NCI-H748 treated with DMSO at 0.1 percent for 48 hours (cell line): ENCODE results near the gene CEP164.

ENCODE experiments used
- DNase-seq: peaks from one replicate; lab custom pipeline; 2025; lab: John Stamatoyannopoulos, UW

Gene CEP164

DNA sequence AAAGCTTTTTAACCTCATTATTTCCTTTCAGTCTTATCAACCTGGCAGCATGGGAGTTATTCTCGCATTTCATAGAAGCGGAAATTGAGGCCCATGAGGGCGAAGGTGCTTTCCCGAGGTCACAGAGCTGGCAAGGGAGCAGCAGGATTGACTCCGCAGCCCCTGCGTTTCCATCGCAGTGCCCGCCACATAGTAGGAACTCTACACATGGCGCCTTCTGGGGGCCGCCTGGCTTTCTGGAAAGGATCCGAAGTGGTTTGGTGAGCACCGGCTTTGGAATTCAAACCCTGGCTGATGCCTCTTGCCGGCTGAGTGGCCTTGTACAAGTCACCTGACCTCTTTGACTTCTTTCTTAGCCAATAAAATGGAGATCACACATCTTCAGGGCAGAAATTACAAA is 93.4 kb downstream of the CEP164 start:
- DNase-seq = no peak

DNA sequence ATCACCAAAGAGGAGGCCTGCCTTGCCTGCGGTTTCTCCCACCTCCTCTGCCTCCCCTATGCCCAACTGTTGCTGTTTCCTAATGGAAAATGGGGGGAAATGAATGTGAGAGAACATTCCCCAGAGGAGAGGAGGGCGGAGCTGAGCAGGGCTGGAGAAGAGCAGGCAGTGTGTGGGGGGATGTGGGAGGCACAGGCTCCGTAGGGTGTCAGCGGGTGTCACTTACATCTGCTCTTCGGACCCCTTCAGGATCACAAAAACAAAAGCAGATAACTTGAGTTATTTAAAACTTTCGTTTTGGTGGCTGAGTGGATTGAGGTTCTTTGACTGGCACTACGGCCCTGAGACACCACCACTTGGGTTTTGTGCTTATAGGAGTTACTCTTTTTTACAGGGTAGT is 93.8 kb downstream of the CEP164 start:
- DNase-seq = no peak

DNA sequence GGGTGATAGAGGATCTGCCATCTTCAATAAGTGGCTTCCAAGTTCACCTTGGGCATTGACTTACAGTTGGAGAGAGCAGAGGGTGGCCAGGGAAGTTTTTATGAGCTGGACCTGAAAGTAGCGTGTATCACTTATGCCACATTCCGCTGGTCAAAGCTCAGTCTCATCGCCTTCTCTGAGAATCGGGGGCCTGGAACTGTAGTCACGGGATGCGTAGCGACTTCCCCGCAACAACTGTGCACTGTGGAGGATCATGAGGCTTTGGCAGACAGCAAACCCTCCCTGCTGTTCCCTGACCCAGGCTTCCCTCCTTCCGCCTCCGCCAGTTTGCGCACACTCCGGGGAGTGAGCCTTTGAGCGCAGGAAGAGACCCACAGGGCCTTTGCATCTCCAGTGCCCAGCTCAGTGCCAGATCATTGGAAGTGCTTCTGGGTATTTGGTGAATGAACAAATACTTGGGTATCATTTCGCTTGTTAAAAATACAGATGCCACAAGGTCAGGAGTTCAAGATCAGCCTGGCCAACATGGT is 95.5 kb downstream of the CEP164 start:
- DNase-seq = no peak

DNA sequence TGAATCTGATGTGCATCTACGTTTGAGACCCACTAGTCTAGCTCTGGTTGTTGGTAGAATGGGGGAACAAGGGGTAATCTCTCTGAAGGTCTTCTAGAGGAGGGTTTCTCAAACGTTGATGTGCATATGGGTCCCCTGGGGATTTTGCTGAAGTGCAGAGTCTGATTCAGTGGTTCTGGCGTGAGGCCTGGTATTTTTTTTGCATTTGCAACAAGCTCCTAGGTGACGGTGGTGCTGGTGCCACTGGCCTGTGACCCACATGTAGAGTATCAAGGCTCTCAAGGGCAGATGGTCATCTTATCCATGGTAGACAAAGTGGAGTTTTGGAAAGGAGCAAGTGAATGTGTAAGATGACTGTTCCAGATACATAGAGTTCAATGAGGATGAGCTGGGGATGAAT is 97.1 kb downstream of the CEP164 start:
- no peak for DNase-seq

DNA sequence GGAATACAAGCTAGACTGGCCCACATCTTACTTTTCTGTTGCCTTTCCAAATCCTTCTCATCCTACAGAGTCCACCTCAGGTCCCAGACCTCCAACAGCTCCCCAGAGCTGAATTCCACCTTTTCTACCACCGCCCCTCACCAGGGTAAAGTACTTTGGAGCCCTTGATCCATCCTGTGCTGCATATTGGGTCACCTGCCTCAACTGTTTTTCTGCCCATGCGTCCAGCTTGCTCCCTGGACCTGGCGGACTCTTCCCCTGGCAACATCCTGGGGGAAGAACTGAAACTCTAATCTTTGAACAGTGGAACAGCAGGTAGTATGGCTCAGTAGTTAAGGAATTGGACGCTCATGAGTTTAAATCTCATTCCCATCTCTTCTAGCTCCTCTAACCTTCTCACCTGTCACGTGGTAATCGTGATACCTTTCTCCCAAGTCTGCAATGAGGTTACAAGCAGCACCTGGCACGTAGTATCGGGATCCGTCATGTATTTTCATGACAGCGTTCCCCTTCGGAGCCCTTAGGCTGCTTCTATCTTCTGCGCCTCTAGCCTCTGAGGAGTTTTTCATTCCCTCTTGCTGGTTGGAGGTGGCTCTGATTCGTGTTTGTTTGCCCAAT is 98.1 kb downstream of the CEP164 start:
- DNase-seq = no peak

DNA sequence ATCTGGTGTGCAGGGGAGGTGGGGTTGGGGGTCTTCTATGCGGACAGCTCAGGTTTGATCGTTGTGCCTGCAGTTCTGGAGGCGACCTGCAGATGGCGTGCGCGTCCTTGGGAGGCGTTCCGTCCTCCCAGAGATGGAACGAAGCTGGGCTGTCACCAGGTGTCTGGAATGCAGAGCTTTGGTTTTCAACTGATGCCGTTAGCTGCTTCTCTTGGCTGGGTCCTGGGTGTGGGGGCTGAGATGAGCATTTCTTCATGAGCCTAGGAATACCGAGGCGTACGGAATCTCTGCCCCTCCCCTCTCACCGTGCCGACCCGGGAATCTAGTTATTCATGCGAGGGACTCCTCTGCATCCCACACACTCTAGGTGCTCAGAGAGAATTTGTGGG is 98.6 kb downstream of the CEP164 start:
- peak; percentile 16 for DNase-seq

DNA sequence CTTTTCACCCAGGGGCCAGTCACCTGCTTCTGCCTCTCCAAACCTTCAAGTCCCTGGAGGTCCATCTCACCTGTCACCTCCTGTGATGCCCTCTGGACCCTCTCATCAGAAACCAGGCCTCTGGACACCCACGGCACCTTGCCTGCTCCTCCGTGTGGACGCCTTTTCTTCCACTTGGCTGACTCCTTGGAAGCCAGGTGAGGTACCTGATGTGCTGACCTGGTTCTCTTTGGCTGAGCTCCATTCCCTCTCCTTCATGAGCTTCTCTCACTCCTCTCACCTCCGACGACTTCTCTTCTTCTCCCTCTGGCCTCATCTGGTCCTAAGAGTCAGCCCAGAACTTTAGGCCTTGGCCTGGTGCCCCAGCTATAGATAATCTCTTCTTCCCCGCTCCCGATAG is 99.3 kb downstream of the CEP164 start:
- DNase-seq = no peak

DNA sequence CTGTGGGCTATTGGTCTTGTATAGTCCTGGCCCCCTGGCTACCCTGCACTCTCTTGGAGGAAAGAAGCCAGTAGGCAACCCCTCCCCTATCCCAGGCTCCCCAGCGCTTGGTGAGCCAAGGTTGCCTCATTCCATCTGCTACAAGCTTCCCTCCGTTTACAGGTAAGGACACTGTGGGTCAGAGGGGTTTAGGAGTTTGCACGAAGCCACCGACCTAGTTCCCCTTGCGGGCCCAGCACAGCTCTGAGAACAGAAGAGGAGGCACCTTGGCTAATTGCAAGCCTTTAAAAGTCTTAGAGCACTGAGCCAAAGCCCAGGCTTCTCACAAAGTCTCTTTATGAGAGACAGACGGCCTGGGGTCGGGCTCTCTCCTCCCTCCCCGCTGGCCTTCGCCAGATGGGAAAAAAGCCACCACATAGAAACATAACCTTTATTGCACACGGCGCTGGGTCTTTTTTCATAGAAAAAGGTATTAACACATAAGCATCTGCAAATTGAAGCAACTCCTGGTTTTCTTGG is 99.8 kb downstream of the CEP164 start:
- DNase-seq = no peak

DNA sequence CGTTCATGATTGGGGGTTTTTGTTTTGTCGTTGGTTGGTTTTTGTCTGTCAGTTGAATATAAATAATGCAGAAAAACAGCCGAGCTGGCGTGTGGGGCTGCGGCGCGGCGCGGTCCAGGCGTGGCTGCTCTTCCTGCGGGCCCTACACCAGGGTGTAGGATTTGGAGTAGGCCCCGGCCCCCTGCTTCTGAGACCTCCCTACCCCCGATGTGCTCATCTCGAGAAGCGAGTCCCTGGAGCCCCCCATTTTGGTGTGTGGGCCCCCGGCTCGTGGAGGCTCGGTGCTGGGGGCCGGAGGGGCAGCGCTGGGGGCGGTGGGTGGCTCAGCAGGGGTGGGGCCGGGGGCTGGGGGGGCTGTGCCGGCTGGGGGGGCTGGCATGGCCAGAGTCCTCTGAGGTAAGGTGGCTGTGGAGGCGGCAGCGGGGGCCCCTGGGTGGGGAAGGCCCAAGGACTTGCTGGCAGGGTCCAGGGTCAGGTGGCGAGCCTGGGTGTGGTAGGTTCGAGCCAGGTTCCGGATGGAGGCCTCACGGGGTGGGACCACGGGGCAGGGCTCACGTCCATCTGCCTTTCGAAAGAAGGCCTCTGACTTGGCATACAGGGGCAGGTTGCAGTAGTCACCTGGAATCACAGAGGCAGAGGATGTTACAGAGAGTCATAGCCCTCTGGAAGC is 100.7 kb downstream of the CEP164 start:
- no peak for DNase-seq

DNA sequence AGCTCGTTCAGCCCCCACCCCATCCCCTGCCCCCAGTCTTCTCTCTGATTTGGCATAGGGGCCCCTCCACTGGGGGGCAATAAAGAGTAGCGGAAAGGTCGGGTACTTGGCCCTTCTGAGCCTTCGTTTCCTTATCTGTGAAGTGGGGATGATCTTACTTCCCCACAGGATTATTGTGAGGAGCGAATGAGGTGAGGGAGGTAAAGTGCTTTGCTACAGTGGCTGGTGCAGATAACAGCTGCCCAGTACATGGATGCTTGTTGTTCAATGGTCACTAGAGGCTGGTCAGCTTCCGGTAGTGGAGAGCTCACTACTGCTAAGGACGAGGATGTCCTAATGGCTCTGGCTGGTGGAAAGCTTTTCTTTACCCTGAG is 101.2 kb downstream of the CEP164 start:
- no peak for DNase-seq

DNA sequence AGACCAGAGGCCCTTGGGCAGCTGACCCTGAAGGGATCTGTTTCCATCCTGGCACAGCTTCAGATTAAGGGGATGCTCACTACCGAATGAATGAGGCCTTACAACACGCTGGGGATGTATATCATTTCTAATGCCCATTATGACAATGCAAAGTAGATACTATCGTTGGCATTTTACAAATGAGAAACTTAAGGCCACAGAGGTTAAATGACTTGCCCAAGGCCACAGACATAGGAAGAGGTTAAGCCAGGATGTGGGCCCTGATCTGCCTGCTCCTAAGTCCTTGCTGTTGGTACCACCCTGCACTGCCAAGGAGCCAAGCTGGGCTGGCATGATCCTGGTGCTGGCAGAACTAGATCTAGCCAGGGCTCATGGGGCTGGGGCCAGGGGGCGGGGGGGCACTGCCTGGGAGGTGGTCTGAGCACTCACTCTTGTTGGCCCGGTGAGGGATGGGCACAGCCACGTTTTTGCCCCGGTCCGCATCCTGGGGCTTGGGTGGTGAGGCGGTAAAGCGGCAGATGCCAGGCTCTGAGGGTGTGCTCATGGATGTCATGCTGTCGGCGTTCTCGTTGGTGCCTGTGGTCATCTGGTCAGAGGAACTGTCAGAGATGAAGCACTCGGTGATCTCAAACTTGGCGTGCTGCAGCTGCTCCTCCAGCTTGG is 102.8 kb downstream of the CEP164 start:
- no peak for DNase-seq

DNA sequence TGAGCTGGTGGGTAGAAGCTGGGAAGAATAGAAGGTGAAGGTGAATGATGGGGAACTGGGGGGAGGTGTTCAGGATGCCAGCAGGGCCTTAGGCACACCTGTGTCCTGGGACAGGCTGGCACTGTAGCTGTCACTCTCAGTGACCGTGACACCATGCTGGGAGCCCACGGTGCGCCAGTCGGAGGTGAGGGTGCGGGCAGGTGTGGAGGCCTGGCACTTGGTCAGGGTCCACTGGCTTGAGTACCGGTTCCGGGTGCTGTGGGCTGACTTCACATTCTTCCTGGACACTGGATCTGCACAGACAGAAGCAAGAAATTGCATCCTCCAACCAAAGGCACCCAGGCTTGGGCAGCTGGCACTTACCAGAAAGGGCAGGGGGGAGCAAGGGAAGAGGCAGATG is 103.8 kb downstream of the CEP164 start:
- no peak for DNase-seq

DNA sequence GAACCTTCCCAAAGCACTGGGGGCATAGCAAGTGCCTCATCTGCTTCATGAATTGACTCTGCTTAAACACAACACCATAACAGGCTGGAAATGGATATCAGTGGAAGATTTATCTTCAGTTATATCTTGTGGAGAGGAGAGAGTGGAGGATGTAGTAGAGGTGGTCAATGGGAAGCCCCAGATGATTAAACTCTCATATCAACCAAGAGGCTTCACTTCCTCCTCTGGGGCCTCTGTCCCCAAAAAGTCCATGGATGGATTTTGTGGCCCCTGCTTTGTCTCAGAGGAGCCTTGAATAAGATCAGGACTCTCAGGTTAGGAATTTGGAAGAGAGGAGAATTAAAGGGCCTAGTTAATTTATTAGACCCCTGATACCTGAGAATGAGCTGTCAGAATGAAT is 106.1 kb downstream of the CEP164 start:
- no peak for DNase-seq

DNA sequence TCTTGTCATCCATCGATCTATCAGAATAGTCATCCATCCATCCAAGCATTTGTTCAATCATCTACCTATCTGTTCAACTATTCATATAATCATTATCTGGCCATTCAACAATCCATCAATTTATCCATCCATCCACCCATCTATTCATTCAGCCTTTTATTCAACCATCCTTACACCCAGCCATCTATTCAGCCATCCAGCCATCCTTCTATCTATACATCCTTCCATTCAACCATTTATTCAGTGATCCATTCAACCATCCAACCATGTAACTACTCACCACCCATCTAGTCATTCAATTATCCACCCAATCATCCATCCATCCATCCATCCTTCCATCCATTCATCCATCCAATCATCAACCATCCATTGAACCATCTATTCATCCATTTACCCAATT is 106.8 kb downstream of the CEP164 start:
- no peak for DNase-seq

DNA sequence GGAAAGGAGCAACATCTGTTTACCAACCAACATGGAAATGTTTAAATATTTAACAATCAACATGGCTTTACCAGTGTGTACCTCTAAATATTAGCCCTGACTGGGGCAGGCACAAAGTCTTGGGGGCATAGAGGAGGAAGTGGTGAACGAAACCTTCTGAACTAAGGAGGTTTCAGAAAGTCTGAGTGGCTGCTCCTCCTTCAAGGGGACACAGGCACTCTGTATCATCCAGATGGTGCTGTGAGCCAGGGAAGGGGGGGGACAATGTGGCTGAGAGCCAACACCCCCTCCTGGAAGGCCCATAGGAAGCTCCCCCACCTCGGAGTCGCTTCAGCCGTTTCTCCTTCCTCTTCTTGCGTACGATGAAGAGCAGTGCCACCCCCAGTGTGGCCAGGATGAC is 107.7 kb downstream of the CEP164 start:
- no peak for DNase-seq

DNA sequence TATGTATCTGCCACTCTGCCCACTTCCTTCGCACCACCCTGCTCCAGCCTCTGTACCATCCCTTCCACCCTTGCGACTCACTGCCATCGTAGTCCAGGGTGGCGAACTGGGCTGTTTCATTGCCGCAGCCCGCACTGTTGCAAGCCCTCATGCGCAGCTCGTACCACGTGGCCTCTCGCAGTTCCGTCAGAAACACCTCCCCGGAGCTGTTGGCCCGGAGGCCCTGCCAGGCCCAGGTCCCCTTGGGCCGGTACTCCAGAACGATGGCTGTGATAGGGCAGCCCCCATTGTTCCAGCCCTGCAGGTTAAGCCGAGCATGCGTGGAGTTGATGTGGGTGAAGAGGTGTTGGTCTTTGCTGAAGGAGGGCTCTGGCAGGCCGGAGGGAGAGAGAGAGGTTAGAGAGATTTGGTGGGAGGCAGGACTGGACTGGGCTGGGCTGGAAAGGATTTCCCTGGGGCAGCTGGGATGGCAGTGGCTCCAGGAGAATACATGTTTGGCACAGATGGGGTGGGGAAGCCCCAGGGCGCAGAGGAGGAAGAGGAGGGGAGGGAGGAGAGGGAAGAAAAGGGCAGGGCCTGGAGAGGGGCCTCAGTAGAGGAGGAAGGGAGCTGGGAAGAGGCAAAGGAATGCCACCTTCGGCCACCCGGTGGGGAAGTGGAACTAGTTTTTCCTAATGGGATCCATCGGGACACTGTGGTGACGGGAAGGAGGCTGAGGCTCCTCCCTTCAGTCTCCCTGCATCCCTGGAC is 109.6 kb downstream of the CEP164 start:
- no peak for DNase-seq

DNA sequence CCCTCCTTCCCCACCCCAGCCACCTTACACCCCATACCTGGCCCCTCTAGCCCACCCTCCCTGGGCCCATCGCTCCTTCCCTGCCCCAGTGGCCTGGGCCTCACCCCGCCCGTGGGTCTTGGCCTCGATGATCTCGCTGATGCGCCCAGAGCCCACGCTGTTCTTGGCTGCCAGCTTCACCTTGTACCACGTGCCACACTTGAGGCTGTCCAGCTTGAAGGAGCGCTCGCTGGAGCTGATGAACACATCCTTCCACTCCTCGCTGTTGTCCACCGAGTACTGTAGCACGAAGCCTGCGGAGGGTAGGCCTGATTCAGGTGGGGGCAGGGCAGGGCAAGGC is 110.1 kb downstream of the CEP164 start:
- DNase-seq = no peak

DNA sequence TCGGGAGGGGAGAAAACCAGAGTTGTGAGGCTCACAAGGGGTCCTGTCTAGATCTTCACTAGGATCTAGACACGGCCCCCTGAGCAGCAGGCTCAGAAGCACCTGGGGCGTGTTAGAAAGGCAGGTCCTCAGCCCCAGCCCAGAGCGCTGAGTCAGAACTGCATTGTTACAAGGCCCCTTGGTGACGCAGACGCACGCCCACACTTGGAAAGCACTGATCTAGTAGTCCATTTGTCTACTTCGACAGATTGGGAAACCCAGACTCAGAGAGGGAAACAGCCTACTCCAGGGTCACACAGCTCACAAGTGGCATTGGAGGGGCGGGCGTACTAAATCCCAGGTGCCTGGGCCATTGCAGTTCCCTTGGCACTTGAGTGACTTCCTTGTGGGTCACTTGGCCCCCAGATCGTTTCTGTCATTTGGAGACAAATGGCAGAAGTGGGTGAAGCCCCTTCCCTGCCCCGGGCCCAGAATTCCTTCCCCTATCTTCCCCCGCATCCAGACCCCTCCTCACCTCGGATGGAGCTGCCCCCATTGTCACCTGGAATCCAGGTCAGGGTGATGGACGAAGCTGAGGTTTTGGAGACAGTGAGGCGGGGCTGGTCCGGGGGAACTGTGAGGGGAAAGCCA is 110.8 kb downstream of the CEP164 start:
- DNase-seq = no peak

DNA sequence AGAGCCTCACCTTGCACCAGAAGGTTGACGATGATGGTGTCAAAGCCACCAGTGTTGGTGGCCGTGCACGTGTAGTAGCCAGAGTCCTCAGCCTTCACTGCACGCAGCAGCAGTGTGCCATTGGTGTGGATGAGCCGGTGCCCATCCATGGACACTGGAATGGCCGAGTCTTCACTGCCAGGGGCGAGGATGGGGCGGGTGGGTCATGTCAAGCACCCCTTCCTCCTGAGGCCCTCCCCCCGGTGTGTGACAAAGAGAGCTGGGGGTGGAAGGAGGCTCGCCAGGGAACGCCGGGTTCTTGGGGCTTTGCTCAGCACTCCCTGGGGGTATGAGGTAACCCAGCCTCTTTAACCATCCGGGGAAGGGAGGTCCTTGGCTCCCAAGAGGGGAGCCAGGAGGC is 111.6 kb downstream of the CEP164 start:
- DNase-seq = no peak

DNA sequence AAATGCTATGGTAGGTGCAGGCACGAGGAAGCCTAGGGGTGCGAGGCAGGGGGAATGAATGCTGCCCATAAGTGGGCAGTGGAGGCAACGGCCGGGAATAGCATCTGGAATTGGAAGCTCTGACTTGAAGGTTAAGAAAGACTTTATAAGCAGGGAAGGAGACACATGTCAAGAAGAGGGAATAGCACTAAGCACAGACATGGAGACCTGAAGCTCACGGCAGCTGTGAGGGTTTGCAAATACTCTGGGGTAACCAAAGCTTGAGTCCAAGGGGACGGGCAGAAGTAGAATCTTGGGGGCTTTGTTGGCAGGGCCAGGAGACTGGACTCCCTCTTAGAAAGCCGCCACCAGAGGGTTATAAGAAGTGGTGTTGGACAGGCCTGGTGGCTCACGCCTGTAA is 112.6 kb downstream of the CEP164 start:
- no peak for DNase-seq

DNA sequence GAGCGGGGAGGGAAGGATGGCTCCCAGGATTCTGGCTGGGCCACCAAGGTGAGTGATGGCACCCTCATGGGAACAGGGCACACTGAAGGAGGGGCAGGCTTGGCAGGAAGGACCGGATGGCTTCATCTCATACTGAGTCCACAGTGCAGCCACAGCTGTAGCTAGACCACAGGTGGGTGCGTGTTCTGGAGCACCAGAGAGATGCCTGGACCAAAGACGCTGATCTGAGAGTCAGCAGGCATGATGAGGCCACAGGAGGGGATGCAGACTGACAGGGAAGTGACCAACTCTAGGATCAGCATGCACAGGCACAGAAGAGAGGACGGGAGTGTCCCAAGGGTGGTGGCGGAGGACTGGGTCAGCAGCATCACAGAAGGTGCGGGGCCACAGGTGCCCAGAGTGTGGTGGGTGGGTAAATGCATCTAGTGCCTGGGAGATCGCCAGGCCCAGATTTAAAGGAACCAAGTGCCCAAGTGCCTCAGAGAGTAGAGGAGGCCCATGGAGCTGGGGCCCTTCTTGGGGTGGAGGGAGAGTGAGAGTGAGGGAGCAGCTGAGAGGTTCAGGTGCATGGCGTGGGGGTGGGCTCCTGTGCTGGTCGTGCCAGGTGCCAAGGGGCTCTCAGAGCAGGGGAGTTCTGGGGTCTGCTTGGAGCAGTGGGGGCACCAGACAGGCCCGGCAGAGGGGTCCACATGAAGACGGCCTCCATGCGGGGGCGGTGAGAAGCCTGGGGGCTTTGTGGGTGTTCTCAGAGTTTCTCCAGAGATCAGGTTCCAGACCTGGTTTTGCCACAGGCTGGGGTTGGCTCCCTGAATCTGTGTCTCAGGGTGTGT is 113.7 kb downstream of the CEP164 start:
- DNase-seq = no peak
